ENCODE data around the gene ZBTB7B. TPM values are rescaled to one million over a fixed set of nuclear protein-coding genes. Genes with fewer than 3 reads are reported as not detected.

ZBTB7B gene
- total RNA-seq, 1 donor from 2014 or later = 8.1 TPM

GRCh38 chr1:155040358-155041093 is 37.9 kb downstream of the ZBTB7B start:
- Mint-ChIP-seq H3K36me3 (ENCODE audit: unreplicated experiment) (no peaks in the 10 kb centered on the region), H3K9me3 (ENCODE audit: unreplicated experiment) (peaks cover 2% of the 10 kb centered on the region), H3K27me3 (ENCODE audit: unreplicated experiment) (peaks cover 7% of the 10 kb centered on the region), H3K4me1 (ENCODE audit: low read depth, unreplicated experiment) (peaks cover 4% of the 10 kb centered on the region), H3K27ac (ENCODE audit: unreplicated experiment) (no peak overlapping the region), H3K4me3 (ENCODE audit: unreplicated experiment) (no peak overlapping the region)
- no peak for DNase-seq
- no peak for TF ChIP-seq CTCF (IDR thresholded peaks at IDR 0.05; ENCODE audit: partially characterized antibody, unreplicated experiment)

GRCh38 chr1:155042789-155043188 is 40.2 kb downstream of the ZBTB7B start:
- no peak overlapping the region for H3K27ac Mint-ChIP-seq (ENCODE audit: unreplicated experiment)
- peaks cover 4% of the 10 kb centered on the region for H3K4me1 Mint-ChIP-seq (ENCODE audit: low read depth, unreplicated experiment)
- H3K9me3 Mint-ChIP-seq (ENCODE audit: unreplicated experiment) = peaks cover 6% of the 10 kb centered on the region
- H3K4me3 Mint-ChIP-seq (ENCODE audit: unreplicated experiment) = no peak overlapping the region
- TF ChIP-seq CTCF (IDR thresholded peaks at IDR 0.05; ENCODE audit: partially characterized antibody, unreplicated experiment) = no peak
- H3K36me3 Mint-ChIP-seq (ENCODE audit: unreplicated experiment) = no peaks in the 10 kb centered on the region
- peaks cover 5% of the 10 kb centered on the region for H3K27me3 Mint-ChIP-seq (ENCODE audit: unreplicated experiment)
- DNase-seq = no peak

- TF ChIP-seq CTCF (IDR thresholded peaks at IDR 0.05; ENCODE audit: partially characterized antibody, unreplicated experiment) = no peak
- Mint-ChIP-seq H3K36me3 (ENCODE audit: unreplicated experiment) (no peaks in the 10 kb centered on the region), H3K4me3 (ENCODE audit: unreplicated experiment) (no peak overlapping the region), H3K27me3 (ENCODE audit: unreplicated experiment) (peaks cover 5% of the 10 kb centered on the region), H3K27ac (ENCODE audit: unreplicated experiment) (no peak overlapping the region), H3K9me3 (ENCODE audit: unreplicated experiment) (peaks cover 6% of the 10 kb centered on the region), H3K4me1 (ENCODE audit: low read depth, unreplicated experiment) (peaks cover 4% of the 10 kb centered on the region)
- DNase-seq = no peak
These were observed 40.7 kb downstream of the ZBTB7B start for GRCh38 chr1:155043301-155043702.

- Mint-ChIP-seq H3K9me3 (ENCODE audit: unreplicated experiment) (peaks cover 6% of the 10 kb centered on the region), H3K4me1 (ENCODE audit: low read depth, unreplicated experiment) (peaks cover 4% of the 10 kb centered on the region)
These were observed 41.2 kb downstream of the ZBTB7B start for GRCh38 chr1:155043793-155044192.

More at GRCh38 chr1:155043793-155044192, 41.2 kb downstream of the ZBTB7B start:
- H3K36me3 Mint-ChIP-seq (ENCODE audit: unreplicated experiment) = no peaks in the 10 kb centered on the region
- no peak overlapping the region for H3K27ac Mint-ChIP-seq (ENCODE audit: unreplicated experiment)
- no peak for TF ChIP-seq CTCF (IDR thresholded peaks at IDR 0.05; ENCODE audit: partially characterized antibody, unreplicated experiment)
- peak overlapping the region; percentile 64 for H3K4me3 Mint-ChIP-seq (ENCODE audit: unreplicated experiment)
- H3K27me3 Mint-ChIP-seq (ENCODE audit: unreplicated experiment) = peaks cover 8% of the 10 kb centered on the region
- no peak for DNase-seq

Data from glutamatergic neuron (in vitro differentiated cells).